HG03139 (cell line): Measurements from ENCODE around the gene DAD1.

Experiments
- ATAC-seq: cut with Tn5 transposase; IDR thresholded peaks from one replicate; pipeline ENCODE4 v1.9.1; 2021; ENCODE audit not compliant: unreplicated experiment

The DAD1 gene

GRCh38 chr14:22539831-22540230 is 49.2 kb downstream of the DAD1 start:
- no peak for ATAC-seq

- ATAC-seq = no peak
Measured at GRCh38 chr14:22538671-22539228, 50.3 kb downstream of the DAD1 start.

- ATAC-seq = no peak
Measured at GRCh38 chr14:22537436-22538310, 51.4 kb downstream of the DAD1 start.

- ATAC-seq = no peak
Measured at GRCh38 chr14:22536853-22537338, 52.1 kb downstream of the DAD1 start.

- no peak for ATAC-seq
Measured at GRCh38 chr14:22535916-22536315, 53.1 kb downstream of the DAD1 start.

GRCh38 chr14:22535126-22535525 is 53.9 kb downstream of the DAD1 start:
- ATAC-seq = no peak

GRCh38 chr14:22534547-22534946 is 54.5 kb downstream of the DAD1 start:
- ATAC-seq = no peak

GRCh38 chr14:22533739-22534359 is 55.2 kb downstream of the DAD1 start:
- ATAC-seq = no peak

GRCh38 chr14:22533057-22533704 is 55.8 kb downstream of the DAD1 start:
- ATAC-seq = no peak

GRCh38 chr14:22532345-22533056 is 56.5 kb downstream of the DAD1 start:
- ATAC-seq = no peak

- peak; percentile 43 for ATAC-seq
Measured at GRCh38 chr14:22531451-22532344, 57.3 kb downstream of the DAD1 start.

- ATAC-seq = no peak
Measured at GRCh38 chr14:22530127-22530526, 58.9 kb downstream of the DAD1 start.

- no peak for ATAC-seq
Measured at GRCh38 chr14:22526744-22527143, 62.3 kb downstream of the DAD1 start.

- no peak for ATAC-seq
Measured at GRCh38 chr14:22526218-22526617, 62.8 kb downstream of the DAD1 start.

GRCh38 chr14:22524784-22525161 is 64.3 kb downstream of the DAD1 start:
- ATAC-seq = no peak

GRCh38 chr14:22524115-22524783 is 64.8 kb downstream of the DAD1 start:
- ATAC-seq = no peak

- no peak for ATAC-seq
Measured at GRCh38 chr14:22523283-22523682, 65.7 kb downstream of the DAD1 start.

GRCh38 chr14:22522466-22522957 is 66.5 kb downstream of the DAD1 start:
- no peak for ATAC-seq
